ENCODE measurements around the gene LIX1.

- TF ChIP-seq GABPA (IDR thresholded peaks at IDR 0.05; ENCODE audit: low read depth, low read length) (no peak), GABPA (CRISPR knock-in tag; IDR thresholded peaks at IDR 0.05; ENCODE audit: low read depth) (0 out of 2 replicates have a peak, but pooled peaks have one; percentile 6), ZNF224 (CRISPR knock-in tag; IDR thresholded peaks at IDR 0.05) (no peak), CTCF (CRISPR knock-in tag; IDR thresholded peaks at IDR 0.05) (no peak), ZBTB33 (CRISPR knock-in tag; IDR thresholded peaks at IDR 0.05) (no peak), ZNF576 (CRISPR knock-in tag; IDR thresholded peaks at IDR 0.05) (no peak), ARID2 (CRISPR knock-in tag; IDR thresholded peaks at IDR 0.05; ENCODE audit: borderline replicate concordance) (no peak), YY1 (IDR thresholded peaks at IDR 0.05; ENCODE audit: insufficient read depth, insufficient replicate concordance, low read depth, low read length) (no peak), ZNF282 (IDR thresholded peaks at IDR 0.05; ENCODE audit: partially characterized antibody) (no peak), HIVEP1 (CRISPR knock-in tag; IDR thresholded peaks at IDR 0.05) (no peak), RFX5 (IDR thresholded peaks at IDR 0.05; ENCODE audit: low read depth, low read length) (no peak), STAT6 (CRISPR knock-in tag; IDR thresholded peaks at IDR 0.05; ENCODE audit: borderline replicate concordance) (no peak), STAT5B (CRISPR knock-in tag; IDR thresholded peaks at IDR 0.05) (no peak), ZNF766 (CRISPR knock-in tag; IDR thresholded peaks at IDR 0.05; ENCODE audit: borderline replicate concordance) (no peak), FOXA1 (IDR thresholded peaks at IDR 0.05) (no peak), FOXA1 (CRISPR knock-in tag; IDR thresholded peaks at IDR 0.05) (no peak)
Observed at GRCh38 chr5:97182571-97183099, 40.2 kb upstream of the LIX1 start.
